Esophagus muscularis mucosa (tissue), 4 donors: ENCODE data around the gene IGHMBP2. TPM values are rescaled to one million over a fixed set of nuclear protein-coding genes. Genes with fewer than 3 reads are reported as not detected.

Experiments
- DNase-seq: peaks from one replicate; pipeline ENCODE4 v3.0.0-alpha.2; 2017; ENCODE audit errors: extremely low spot score
- H3K27ac ChIP-seq, 4 donors: fragments of 200-600 bp; sonication (generic); replicated peaks in 1 of 4; 1 replicate in 3 of 4; 2 replicates in 1 of 4; pipeline ENCODE4 v1.5.1; 2016 to 2019; ENCODE audit warnings: mild to moderate bottlenecking in 1 of 4
- H3K27me3 ChIP-seq, 4 donors: fragments of 200-600 bp; sonication (generic); one replicate each; pipeline versions ENCODE4 v1.5.1 to v1.6.0; 2016 to 2019
- H3K36me3 ChIP-seq, 4 donors: fragments of 200-600 bp; sonication (generic); one replicate each; pipeline ENCODE4 v1.5.1; 2016 to 2019
- H3K4me1 ChIP-seq, 4 donors: fragments of 200-600 bp; sonication (generic); one replicate each; pipeline ENCODE4 v1.5.1; 2016 to 2019
- H3K4me3 ChIP-seq, 4 donors: fragments of 200-600 bp; sonication (generic); 1 replicate in 2 of 4; 2 replicates in 2 of 4; pipeline ENCODE4 v1.5.1; 2016 to 2019; ENCODE audit warnings: mild to moderate bottlenecking in 4 of 4, moderate library complexity in 1 of 4
- H3K9me3 ChIP-seq, 4 donors: fragments of 200-600 bp; sonication (generic); 1 replicate in 3 of 4; 2 replicates in 1 of 4; pipeline ENCODE4 v1.5.1; 2016 to 2019
- EP300 ChIP-seq: sonication (generic); formaldehyde crosslinking; IDR thresholded peaks from one replicate; pipeline ENCODE4 v1.6.1; 2017; ENCODE audit warnings: antibody characterized with exemption
- POLR2A ChIP-seq: fragments of 450-650 bp; IDR thresholded peaks from one replicate; pipeline ENCODE4 v1.6.1; 2017; ENCODE audit warnings: antibody characterized with exemption, moderate library complexity, mild to moderate bottlenecking, low read depth
- POLR2AphosphoS5 ChIP-seq, 2 donors: sonication (generic); formaldehyde crosslinking; IDR thresholded peaks; one replicate each; pipeline ENCODE4 v1.6.1; 2017; ENCODE audit warnings: antibody characterized with exemption in 2 of 2
- WGBS: methylation state at CpG from one replicate; pipeline ENCODE4 v1.1.5; 2018; 5-methylcytosine and 5-hydroxymethylcytosine counted together
- intact Hi-C: fragments of 100-400 bp; cut with DNase I; formaldehyde crosslinking; loops from one replicate; pipeline ENCODE4 v1.15.1; 2023
- total RNA-seq, 4 donors: library from RNA; depleted of rRNA; stranded (reverse); fragments of >200 nt; gene quantifications; one replicate each; pipeline versions ENCODE4 v1.1.0 to v1.2.1, GENCODE V29; 2016
- TF ChIP-seq, protein P1 (sequence below), 3 experiments: fragments of 200-600 bp in 2 of 3; fragments of 450-650 bp in 1 of 3; sonication (generic) in 2 of 3; IDR thresholded peaks; one replicate each; pipeline ENCODE4 v1.5.1; 2017 to 2019; ENCODE audit warnings: antibody characterized with exemption in 3 of 3, mild to moderate bottlenecking in 2 of 3, moderate library complexity in 1 of 3

Gene IGHMBP2
- total RNA-seq, 4 donors from 2014 or later: 11.6 to 30.8 (median 28.0) TPM

DNA sequence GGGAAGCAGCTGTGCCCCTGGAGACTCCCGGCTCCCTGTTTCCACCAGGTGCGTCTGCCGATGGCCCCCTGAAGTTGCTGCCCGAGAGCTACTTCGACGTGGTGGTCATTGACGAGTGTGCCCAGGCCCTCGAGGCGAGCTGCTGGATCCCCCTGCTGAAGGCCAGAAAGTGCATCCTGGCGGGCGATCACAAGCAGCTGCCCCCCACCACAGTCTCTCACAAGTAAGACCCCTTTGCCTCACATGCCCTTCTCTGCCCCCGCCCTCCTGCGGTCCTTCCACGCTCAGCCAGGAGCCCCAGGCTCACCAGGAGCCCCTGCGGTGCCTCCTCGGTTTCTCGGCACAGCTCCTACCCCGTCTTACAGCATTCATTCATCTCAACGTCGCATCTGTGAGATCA, 25.4 kb downstream of the IGHMBP2 start:
- 91% methylated on average over 20 of the region's 20 CpGs for WGBS
- peaks cover 19 to 74% (median 64%) of the 10 kb centered on the region in 4 donors for H3K36me3 ChIP-seq
- peak overlapping the region; percentile 77 to 93 (median 86) for H3K27ac ChIP-seq
- intact Hi-C loops: no loop called here
- H3K4me3 ChIP-seq: no peak overlapping the region
- peaks cover 27 to 83% (median 76%) of the 10 kb centered on the region in 4 donors for H3K4me1 ChIP-seq
- TF ChIP-seq EP300: no peak
- no peak for TF ChIP-seq POLR2A
- TF ChIP-seq, protein P1, sequence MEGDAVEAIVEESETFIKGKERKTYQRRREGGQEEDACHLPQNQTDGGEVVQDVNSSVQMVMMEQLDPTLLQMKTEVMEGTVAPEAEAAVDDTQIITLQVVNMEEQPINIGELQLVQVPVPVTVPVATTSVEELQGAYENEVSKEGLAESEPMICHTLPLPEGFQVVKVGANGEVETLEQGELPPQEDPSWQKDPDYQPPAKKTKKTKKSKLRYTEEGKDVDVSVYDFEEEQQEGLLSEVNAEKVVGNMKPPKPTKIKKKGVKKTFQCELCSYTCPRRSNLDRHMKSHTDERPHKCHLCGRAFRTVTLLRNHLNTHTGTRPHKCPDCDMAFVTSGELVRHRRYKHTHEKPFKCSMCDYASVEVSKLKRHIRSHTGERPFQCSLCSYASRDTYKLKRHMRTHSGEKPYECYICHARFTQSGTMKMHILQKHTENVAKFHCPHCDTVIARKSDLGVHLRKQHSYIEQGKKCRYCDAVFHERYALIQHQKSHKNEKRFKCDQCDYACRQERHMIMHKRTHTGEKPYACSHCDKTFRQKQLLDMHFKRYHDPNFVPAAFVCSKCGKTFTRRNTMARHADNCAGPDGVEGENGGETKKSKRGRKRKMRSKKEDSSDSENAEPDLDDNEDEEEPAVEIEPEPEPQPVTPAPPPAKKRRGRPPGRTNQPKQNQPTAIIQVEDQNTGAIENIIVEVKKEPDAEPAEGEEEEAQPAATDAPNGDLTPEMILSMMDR (IDR thresholded peaks at IDR 0.05): no peak
- no peak for TF ChIP-seq POLR2AphosphoS5 (IDR thresholded peaks at IDR 0.05)
- peaks cover 0 to 20% (median 11%) of the 10 kb centered on the region in 4 donors for H3K9me3 ChIP-seq
- DNase-seq: no peak
- no peaks in the 10 kb centered on the region for H3K27me3 ChIP-seq

DNA sequence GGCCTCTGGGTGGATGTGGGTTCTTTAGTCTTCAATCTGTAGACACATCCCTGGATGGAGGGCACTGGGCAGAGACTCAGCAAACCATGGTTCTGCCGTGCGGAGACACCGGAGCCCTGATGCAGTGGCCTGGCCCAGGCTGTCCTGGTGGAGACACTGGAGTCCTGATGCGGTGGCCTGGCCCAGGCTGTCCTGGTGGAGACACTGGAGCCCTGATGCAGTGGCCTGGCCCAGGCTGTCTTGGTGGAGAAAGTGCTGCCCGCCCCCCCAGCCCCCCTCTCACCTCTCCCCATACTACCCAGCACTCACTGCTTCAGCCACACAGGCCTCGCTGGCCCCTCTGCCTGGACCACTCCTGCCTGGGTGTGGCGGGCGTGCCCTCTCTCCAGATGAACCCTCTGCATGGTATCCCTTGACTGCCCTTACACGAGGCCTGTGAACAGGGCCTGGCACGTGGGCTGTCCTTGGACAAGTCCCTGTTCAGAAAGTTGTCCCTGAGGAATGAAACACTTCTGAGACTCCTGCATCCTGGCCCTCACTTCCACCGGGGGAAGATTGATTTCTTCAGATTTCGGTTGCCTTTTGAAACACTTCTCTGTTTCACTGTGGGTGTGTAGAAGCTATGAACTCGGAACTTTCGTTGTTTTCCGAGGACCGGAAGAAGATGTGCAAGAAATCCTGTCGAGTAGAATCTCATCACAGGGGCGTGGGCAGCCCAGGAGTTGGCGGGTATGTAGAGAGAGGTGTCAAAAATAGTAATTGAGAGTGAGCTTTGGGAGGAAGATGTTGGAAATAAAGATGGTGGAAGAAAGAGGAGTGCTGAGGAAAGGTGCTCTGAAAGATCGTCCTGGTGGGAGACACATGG, 26.2 kb downstream of the IGHMBP2 start:
- H3K36me3 ChIP-seq: peaks cover 19 to 73% (median 67%) of the 10 kb centered on the region in 4 donors

DNA sequence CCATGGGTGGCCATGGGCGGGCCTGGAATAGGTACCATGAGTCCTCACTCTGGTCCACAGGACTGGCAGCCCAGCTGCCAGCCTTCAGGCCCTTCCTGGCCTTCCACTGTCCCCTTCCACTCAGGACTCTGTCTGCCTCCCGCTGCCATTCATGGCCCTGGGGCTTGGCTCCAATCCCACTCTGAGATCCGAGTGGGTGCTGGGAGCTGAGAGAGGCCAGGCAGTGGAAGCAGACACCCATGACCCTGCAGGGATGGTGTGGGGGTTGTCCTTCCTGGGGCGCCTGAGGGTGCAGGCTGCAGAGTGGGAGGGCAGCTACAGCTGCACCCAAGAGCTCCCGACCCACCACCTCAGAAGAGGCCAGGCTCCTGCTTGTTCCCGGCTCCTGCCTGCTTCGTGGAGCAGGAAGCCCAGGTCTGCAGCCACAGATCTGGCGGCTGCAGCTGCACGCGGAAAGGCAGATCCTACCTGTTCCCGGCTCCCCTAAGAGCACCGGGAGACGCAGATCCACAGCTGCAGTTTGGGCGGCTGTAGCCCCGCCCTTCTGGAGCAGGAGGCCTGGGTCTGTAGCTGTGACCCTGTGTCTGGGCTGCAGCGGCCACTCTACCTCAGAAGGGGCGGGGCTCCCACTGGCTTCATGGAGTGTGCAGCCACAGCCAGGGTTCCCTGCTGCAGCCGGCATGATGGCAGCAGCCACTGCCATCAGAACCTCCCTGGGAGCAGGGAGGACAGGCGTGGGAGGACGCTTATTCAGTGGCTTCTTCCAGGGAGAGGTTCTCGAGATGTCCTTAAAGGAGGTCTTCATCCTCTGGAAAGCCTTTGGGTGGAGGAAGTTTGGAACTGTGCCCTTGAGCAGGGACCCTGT, 27.5 kb downstream of the IGHMBP2 start:
- H3K27ac ChIP-seq: peak overlapping the region; percentile 83 to 94 (median 93)
- intact Hi-C loops: no loop called here
- peaks cover 29 to 77% (median 68%) of the 10 kb centered on the region in 4 donors for H3K36me3 ChIP-seq
- no peaks in the 10 kb centered on the region for H3K27me3 ChIP-seq
- TF ChIP-seq, protein P1 (IDR thresholded peaks at IDR 0.05): no peak
- TF ChIP-seq POLR2AphosphoS5 (IDR thresholded peaks at IDR 0.05) (no peak), POLR2A (no peak), EP300 (no peak)
- 98% methylated on average over 5 of the region's 21 CpGs for WGBS
- H3K4me3 ChIP-seq: no peak overlapping the region
- peaks cover 27 to 92% (median 89%) of the 10 kb centered on the region in 4 donors for H3K4me1 ChIP-seq
- H3K9me3 ChIP-seq: peaks cover 0 to 3% (median 1%) of the 10 kb centered on the region in 4 donors
- no peak for DNase-seq

More for the DNA sequence above, 26.2 kb downstream of the IGHMBP2 start:
- no peak for TF ChIP-seq POLR2AphosphoS5 (IDR thresholded peaks at IDR 0.05)
- TF ChIP-seq EP300: no peak
- TF ChIP-seq POLR2A: no peak
- TF ChIP-seq, protein P1 (IDR thresholded peaks at IDR 0.05): no peak
- Histone ChIP-seq H3K4me3 (no peak overlapping the region), H3K27ac (peak overlapping the region; percentile 77 to 93 (median 86)), H3K4me1 (peaks cover 27 to 83% (median 77%) of the 10 kb centered on the region in 4 donors), H3K27me3 (no peaks in the 10 kb centered on the region), H3K9me3 (peaks cover 0 to 15% (median 11%) of the 10 kb centered on the region in 4 donors)
- intact Hi-C loops: no loop called here
- DNase-seq: no peak
- 95% methylated on average over 20 of the region's 20 CpGs for WGBS

DNA sequence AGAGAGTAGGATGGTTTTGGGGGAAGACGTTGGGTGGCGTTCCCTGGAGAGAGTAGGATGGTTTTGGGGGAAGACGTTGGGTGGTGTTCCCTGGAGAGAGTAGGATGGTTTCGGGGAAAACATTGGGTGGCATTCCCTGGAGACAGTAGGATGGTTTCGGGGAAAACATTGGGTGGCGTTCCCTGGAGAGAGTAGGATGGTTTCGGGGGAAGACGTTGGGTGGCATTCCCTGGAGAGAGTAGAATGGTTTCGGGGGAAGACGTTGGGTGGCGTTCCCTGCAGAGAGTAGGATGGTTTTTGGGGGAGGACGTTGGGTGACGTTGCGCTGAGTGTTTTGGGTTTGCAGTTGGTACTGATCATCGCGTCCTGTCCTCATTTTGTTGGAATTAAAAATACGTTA, 28.2 kb downstream of the IGHMBP2 start:
- no peaks in the 10 kb centered on the region for H3K27me3 ChIP-seq
- H3K9me3 ChIP-seq: no peaks in the 10 kb centered on the region
- peaks cover 36 to 77% (median 68%) of the 10 kb centered on the region in 4 donors for H3K36me3 ChIP-seq
- WGBS: 87% methylated on average over 17 of the region's 17 CpGs
- intact Hi-C loops: no loop called here
- no peak overlapping the region for H3K4me3 ChIP-seq
- DNase-seq: no peak
- H3K27ac ChIP-seq: peak overlapping the region; percentile 83 to 94 (median 93)
- H3K4me1 ChIP-seq: peaks cover 27 to 96% (median 94%) of the 10 kb centered on the region in 4 donors
- TF ChIP-seq POLR2A (no peak), POLR2AphosphoS5 (IDR thresholded peaks at IDR 0.05) (no peak), EP300 (no peak)
- TF ChIP-seq, protein P1 (IDR thresholded peaks at IDR 0.05): no peak
